GM12878 (cell line): ENCODE results near the gene APOBEC3H. TPM values are rescaled to one million over a fixed set of nuclear protein-coding genes. Genes with fewer than 3 reads are reported as not detected.

Experiments used
- ATAC-seq: fragments of 200-7000 bp; cut with Tn5 transposase; 3 replicates; pipeline ENCODE4 v1.9.1; 2020; ENCODE audit warnings: mild to moderate bottlenecking, moderate library complexity
- BruUV-seq: library from RNA; stranded (reverse); fragments of 400-500 nt; replicated peaks from 2 replicates; lab custom pipeline; 2021; lab: Mats Ljungman, UMichigan
- CTCF ChIA-PET: fragments of 300-600 bp; sonication (Branson Sonifier 250); formaldehyde crosslinking; extraction: SDS; loops from one replicate; lab custom pipeline; 2021; ENCODE audit warnings: inconsistent platforms; lab: Yijun Ruan, JAX
- POLR2A ChIA-PET: fragments of 350-600 bp; formaldehyde crosslinking; extraction: SDS; loops from one replicate; lab custom pipeline; 2021; ENCODE audit warnings: inconsistent platforms; lab: Charles Lee
- RAD21 ChIA-PET: fragments of 300-600 bp; sonication (Branson Sonifier 250); formaldehyde crosslinking; loops from one replicate; lab custom pipeline; 2023; ENCODE audit warnings: antibody characterized with exemption; ENCODE audit not compliant: unreplicated experiment; lab: Charles Lee
- SMC1A ChIA-PET: fragments of 300-600 bp; sonication (Branson Sonifier 250); formaldehyde crosslinking; loops from one replicate; lab custom pipeline; 2023; ENCODE audit not compliant: unreplicated experiment, uncharacterized antibody; lab: Charles Lee
- DNase-seq: peaks from one replicate; pipeline ENCODE4 v3.0.0-alpha.2; 2011; ENCODE audit warnings: low read depth, low spot score
- FAIRE-seq: peaks from 3 replicates; lab custom pipeline; 2011; peaks lifted over from hg19 to GRCh38; lab: Jason Lieb, UNC
- H2AFZ ChIP-seq: 2 replicates; pipeline ENCODE4 v1.6.0; 2011; ENCODE audit warnings: low read depth, low read length, control low read depth; ENCODE audit not compliant: control insufficient read depth
- H3K27ac ChIP-seq: 2 replicates; pipeline ENCODE4 v1.5.1; 2011; ENCODE audit warnings: control low read depth; ENCODE audit not compliant: control insufficient read depth, insufficient read depth
- H3K27me3 ChIP-seq, 2 experiments: replicated peaks in 1 of 2; 2 replicates each; pipeline versions ENCODE4 v1.6.0 to v1.6.1; 2011; ENCODE audit warnings: low read length in 1 of 2; ENCODE audit not compliant: control insufficient read depth in 2 of 2, insufficient read depth in 2 of 2
- H3K36me3 ChIP-seq, 2 experiments: 2 replicates each; pipeline ENCODE4 v1.5.1; 2011; ENCODE audit warnings: low read length in 1 of 2; ENCODE audit not compliant: control insufficient read depth in 2 of 2, insufficient read depth in 2 of 2
- H3K4me1 ChIP-seq: 2 replicates; pipeline ENCODE4 v1.6.1; 2011; ENCODE audit warnings: mild to moderate bottlenecking, low read length, moderate library complexity, mixed read lengths; ENCODE audit not compliant: control insufficient read depth, insufficient read depth
- H3K4me2 ChIP-seq: 2 replicates; pipeline ENCODE4 v1.6.0; 2011; ENCODE audit warnings: control low read depth; ENCODE audit not compliant: control insufficient read depth, insufficient read depth
- H3K4me3 ChIP-seq: fragments of 200-600 bp; sonication (generic); 2 replicates; pipeline ENCODE4 v1.5.1; 2016
- H3K79me2 ChIP-seq: 2 replicates; pipeline ENCODE4 v1.6.0; 2011; ENCODE audit warnings: low read length; ENCODE audit not compliant: control insufficient read depth, insufficient read depth
- H3K9ac ChIP-seq: 2 replicates; pipeline ENCODE4 v1.8.0; 2011; ENCODE audit warnings: low read length, control low read depth, mixed read lengths; ENCODE audit not compliant: control insufficient read depth, insufficient read depth
- H3K9me3 ChIP-seq: replicated peaks from 3 replicates; pipeline ENCODE4 v1.5.1; 2011; ENCODE audit warnings: mild to moderate bottlenecking, low read length; ENCODE audit not compliant: control insufficient read depth, insufficient read depth
- H4K20me1 ChIP-seq: 2 replicates; pipeline ENCODE4 v1.6.0; 2011; ENCODE audit not compliant: control insufficient read depth, insufficient read depth
- BHLHE40 ChIP-seq, 2 experiments: fragments of 450-650 bp in 1 of 2; IDR thresholded peaks; 2 replicates each; pipeline ENCODE4 v1.6.1; 2011 to 2017; ENCODE audit warnings: low read depth in 2 of 2, borderline replicate concordance in 1 of 2, improper control_type of control experiment in 1 of 2, low read length in 1 of 2, mild to moderate bottlenecking in 1 of 2
- CBX5 ChIP-seq: sonication (generic); IDR thresholded peaks from 2 replicates; pipeline ENCODE4 v1.6.1; 2016; ENCODE audit warnings: low read depth, moderate library complexity, mild to moderate bottlenecking, inconsistent platforms
- CHD4 ChIP-seq: fragments of 200-600 bp; sonication (generic); IDR thresholded peaks from 2 replicates; pipeline ENCODE4 v1.6.1; 2016; ENCODE audit warnings: mild to moderate bottlenecking
- GABPA ChIP-seq: IDR thresholded peaks from 2 replicates; pipeline ENCODE4 v1.6.1; 2014; ENCODE audit warnings: antibody characterized with exemption, low read depth, mild to moderate bottlenecking, inconsistent platforms
- HDGF ChIP-seq: fragments of 450-650 bp; IDR thresholded peaks from 2 replicates; pipeline ENCODE4 v1.6.1; 2016; ENCODE audit warnings: antibody characterized with exemption
- KDM1A ChIP-seq: fragments of 200-600 bp; sonication (generic); IDR thresholded peaks from 2 replicates; pipeline ENCODE4 v1.6.1; 2016; ENCODE audit warnings: borderline replicate concordance
- NBN ChIP-seq: fragments of 450-650 bp; IDR thresholded peaks from 2 replicates; pipeline ENCODE4 v1.6.1; 2016
- NR2F1 ChIP-seq: fragments of 450-650 bp; conservative IDR thresholded peaks from 2 replicates; pipeline ENCODE4 v1.6.1; 2017; ENCODE audit warnings: mild to moderate bottlenecking
- POLR2A ChIP-seq: IDR thresholded peaks from 2 replicates; pipeline ENCODE4 v1.6.1; 2011; ENCODE audit warnings: low read depth, mild to moderate bottlenecking, low read length
- SREBF2 ChIP-seq: IDR thresholded peaks from 2 replicates; pipeline ENCODE4 v1.6.1; 2012; ENCODE audit warnings: mild to moderate bottlenecking, low read length
- SRF ChIP-seq, 2 experiments: IDR thresholded peaks; 2 replicates each; pipeline ENCODE4 v1.6.1; 2011; ENCODE audit warnings: low read depth in 2 of 2, low read length in 2 of 2, mild to moderate bottlenecking in 1 of 2, moderate library complexity in 1 of 2
- ZBED1 ChIP-seq: IDR thresholded peaks from 2 replicates; pipeline ENCODE4 v1.6.1; 2016; ENCODE audit warnings: borderline replicate concordance
- WGBS: methylation state at CpG from one replicate; pipeline ENCODE4 v1.1.6; 2016; ENCODE audit warnings: low lambda C conversion rate; ENCODE audit not compliant: insufficient replicate concordance, insufficient coverage; ENCODE audit errors: missing lambda C conversion rate; 5-methylcytosine and 5-hydroxymethylcytosine counted together
- in situ Hi-C: fragments of 300-500 bp; cut with MboI; formaldehyde crosslinking; loops from 9 replicates; pipeline ENCODE4 v1.14.3; 2018; ENCODE audit warnings: mixed read lengths
- intact Hi-C: fragments of 100-400 bp; cut with micrococcal nuclease; formaldehyde crosslinking; loops from one replicate; pipeline ENCODE4 v1.14.2; 2022; ENCODE audit not compliant: unreplicated experiment
- polyA plus RNA-seq, 11 experiments: library from polyadenylated mRNA; depleted of rRNA in 4 of 11; unstranded in 6 of 11; stranded (reverse) in 5 of 11; fragments of >200 nt; fragmentation: Nextera tagmentation in 4 of 11; fragmentation: Illumina TruSeq in 1 of 11; extraction: Ambion mirVana in 4 of 11; extraction: Trizol in 1 of 11; gene quantifications; 1 replicate in 1 of 11; 2 replicates in 10 of 11; pipeline versions ENCODE4 v1.2.1 to v1.2.3, GENCODE V29; 2011 to 2016; ENCODE audit warnings: inconsistent platforms in 2 of 11, missing spikeins in 2 of 11, low read depth in 1 of 11
- total RNA-seq, 4 experiments: library from RNA; depleted of rRNA in 3 of 4; stranded (reverse); fragments of >200 nt in 3 of 4; fragmentation: Illumina TruSeq in 1 of 4; extraction: Trizol in 1 of 4; gene quantifications; 2 replicates each; pipeline versions ENCODE4 v1.2.1 to v1.2.3, GENCODE V29; 2013 to 2021
- TF ChIP-seq, protein P1 (sequence below): IDR thresholded peaks from 2 replicates; pipeline ENCODE4 v1.6.1; 2011; ENCODE audit warnings: borderline replicate concordance, low read depth, mild to moderate bottlenecking, moderate library complexity, mixed read lengths, low read length; ENCODE audit not compliant: insufficient read depth; ENCODE audit errors: extremely low read length
- TF ChIP-seq, protein P2 (sequence below): fragments of 450-650 bp; IDR thresholded peaks from 2 replicates; pipeline ENCODE4 v1.6.1; 2017; ENCODE audit warnings: mild to moderate bottlenecking, moderate library complexity
- TF ChIP-seq, protein P3 (sequence below): fragments of 450-650 bp; IDR thresholded peaks from 2 replicates; pipeline ENCODE4 v1.6.1; 2017; ENCODE audit warnings: mild to moderate bottlenecking, moderate library complexity

The APOBEC3H gene
- total and polyA plus RNA-seq, 10 of the 15 experiments (the other 5 are each of a cell fraction or from before 2014, with no cell fraction given), result 7.5 to 23.0 (median 14.8) TPM

DNA sequence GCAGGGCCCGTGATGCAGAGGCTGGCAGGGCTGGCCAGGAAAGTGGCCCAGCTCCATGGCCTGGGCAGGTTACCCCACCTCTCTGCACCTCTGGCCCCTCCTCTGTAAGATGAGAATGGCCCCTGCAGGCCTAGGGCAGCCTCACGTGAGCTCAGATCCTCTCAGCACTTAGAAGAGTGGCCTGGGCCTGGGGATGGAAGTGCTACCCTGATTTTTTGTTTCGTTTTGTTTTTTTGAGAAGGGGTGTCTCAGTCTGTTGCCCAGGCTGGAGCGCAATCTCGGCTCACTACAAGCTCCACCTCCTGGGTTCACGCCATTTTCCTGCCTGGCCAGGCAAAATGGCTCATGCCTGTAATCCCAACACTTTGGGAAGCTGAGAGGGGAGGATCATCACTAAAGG is 982 bp downstream of the APOBEC3H start:
- H3K79me2 ChIP-seq, result peaks cover 4% of the 10 kb centered on the region
- peak overlapping the region; percentile 98 for H3K27ac ChIP-seq
- ChIA-PET CTCF (interaction anchor here (1.1 to 4.5 kb wide), 12 partner anchors 12 to 91 kb away, joined by 3 to 39 read pairs (median 5); partner anchors contain the start of gene APOBEC3C), POLR2A (interaction anchor here (0.5 to 6.1 kb wide), 13 partner anchors 11 to 85 kb away, joined by 3 to 76 read pairs (median 9); partner anchors contain the start of gene APOBEC3C), RAD21 (interaction anchor here (0.9 to 5.7 kb wide), 17 partner anchors 10 to 393 kb away, joined by 3 to 85 read pairs (median 6); partner anchors contain the start of genes APOBEC3B, APOBEC3G and CBX7), SMC1A (interaction anchor here (0.9 to 6.6 kb wide), 17 partner anchors 8 to 228 kb away, joined by 3 to 126 read pairs (median 6); partner anchors contain the start of gene APOBEC3G)
- no peaks in the 10 kb centered on the region for H3K9me3 ChIP-seq
- no peak for FAIRE-seq
- H3K4me1 ChIP-seq, result peaks cover 53% of the 10 kb centered on the region
- intact Hi-C loops (loop anchor here (2.0 kb wide), 2 partner anchors 17 to 31 kb away; no protein-coding TSS in a partner anchor), in situ Hi-C loops (no loop called here)
- H3K36me3 ChIP-seq, result no peaks in the 10 kb centered on the region
- 26% methylated on average over 6 of the region's 6 CpGs for WGBS
- H2AFZ ChIP-seq, result no peak overlapping the region
- no TSS peak for BruUV-seq
- ATAC-seq, result peak; percentile 77
- DNase-seq, result peak; percentile 76
- peak overlapping the region; percentile 83 for H3K9ac ChIP-seq
- H3K27me3 ChIP-seq, result no peaks in the 10 kb centered on the region
- peak overlapping the region; percentile 95 for H3K4me2 ChIP-seq
- H4K20me1 ChIP-seq, result no peaks in the 10 kb centered on the region
- H3K4me3 ChIP-seq, result peak overlapping the region; percentile 60
- TF ChIP-seq NBN (0 out of 2 replicates have a peak, but pooled peaks have one; percentile 8), NR2F1 (0 out of 2 replicates have a peak, but pooled peaks have one; percentile 25), GABPA (no peak), KDM1A (no peak), SRF (IDR thresholded peaks at IDR 0.05; ENCODE audit: low read depth in 2 of 2, low read length in 2 of 2) (no peak), SREBF2 (no peak), ZBED1 (no peak), CBX5 (no peak), HDGF (peak; percentile 30; the same call in 1 of the 2 replicates), CHD4 (no peak), BHLHE40 (IDR thresholded peaks at IDR 0.05; ENCODE audit: borderline replicate concordance in 1 of 2, low read depth in 2 of 2, low read length in 1 of 2) (peak; percentile 96 to 98), POLR2A (0 out of 2 replicates have a peak, but pooled peaks have one; percentile 25)
- TF ChIP-seq, protein P1, sequence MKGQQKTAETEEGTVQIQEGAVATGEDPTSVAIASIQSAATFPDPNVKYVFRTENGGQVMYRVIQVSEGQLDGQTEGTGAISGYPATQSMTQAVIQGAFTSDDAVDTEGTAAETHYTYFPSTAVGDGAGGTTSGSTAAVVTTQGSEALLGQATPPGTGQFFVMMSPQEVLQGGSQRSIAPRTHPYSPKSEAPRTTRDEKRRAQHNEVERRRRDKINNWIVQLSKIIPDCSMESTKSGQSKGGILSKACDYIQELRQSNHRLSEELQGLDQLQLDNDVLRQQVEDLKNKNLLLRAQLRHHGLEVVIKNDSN, result no peak
- TF ChIP-seq, protein P2, sequence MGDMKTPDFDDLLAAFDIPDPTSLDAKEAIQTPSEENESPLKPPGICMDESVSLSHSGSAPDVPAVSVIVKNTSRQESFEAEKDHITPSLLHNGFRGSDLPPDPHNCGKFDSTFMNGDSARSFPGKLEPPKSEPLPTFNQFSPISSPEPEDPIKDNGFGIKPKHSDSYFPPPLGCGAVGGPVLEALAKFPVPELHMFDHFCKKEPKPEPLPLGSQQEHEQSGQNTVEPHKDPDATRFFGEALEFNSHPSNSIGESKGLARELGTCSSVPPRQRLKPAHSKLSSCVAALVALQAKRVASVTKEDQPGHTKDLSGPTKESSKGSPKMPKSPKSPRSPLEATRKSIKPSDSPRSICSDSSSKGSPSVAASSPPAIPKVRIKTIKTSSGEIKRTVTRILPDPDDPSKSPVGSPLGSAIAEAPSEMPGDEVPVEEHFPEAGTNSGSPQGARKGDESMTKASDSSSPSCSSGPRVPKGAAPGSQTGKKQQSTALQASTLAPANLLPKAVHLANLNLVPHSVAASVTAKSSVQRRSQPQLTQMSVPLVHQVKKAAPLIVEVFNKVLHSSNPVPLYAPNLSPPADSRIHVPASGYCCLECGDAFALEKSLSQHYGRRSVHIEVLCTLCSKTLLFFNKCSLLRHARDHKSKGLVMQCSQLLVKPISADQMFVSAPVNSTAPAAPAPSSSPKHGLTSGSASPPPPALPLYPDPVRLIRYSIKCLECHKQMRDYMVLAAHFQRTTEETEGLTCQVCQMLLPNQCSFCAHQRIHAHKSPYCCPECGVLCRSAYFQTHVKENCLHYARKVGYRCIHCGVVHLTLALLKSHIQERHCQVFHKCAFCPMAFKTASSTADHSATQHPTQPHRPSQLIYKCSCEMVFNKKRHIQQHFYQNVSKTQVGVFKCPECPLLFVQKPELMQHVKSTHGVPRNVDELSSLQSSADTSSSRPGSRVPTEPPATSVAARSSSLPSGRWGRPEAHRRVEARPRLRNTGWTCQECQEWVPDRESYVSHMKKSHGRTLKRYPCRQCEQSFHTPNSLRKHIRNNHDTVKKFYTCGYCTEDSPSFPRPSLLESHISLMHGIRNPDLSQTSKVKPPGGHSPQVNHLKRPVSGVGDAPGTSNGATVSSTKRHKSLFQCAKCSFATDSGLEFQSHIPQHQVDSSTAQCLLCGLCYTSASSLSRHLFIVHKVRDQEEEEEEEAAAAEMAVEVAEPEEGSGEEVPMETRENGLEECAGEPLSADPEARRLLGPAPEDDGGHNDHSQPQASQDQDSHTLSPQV, result 0 out of 2 replicates have a peak, but pooled peaks have one; percentile 26
- TF ChIP-seq, protein P3, sequence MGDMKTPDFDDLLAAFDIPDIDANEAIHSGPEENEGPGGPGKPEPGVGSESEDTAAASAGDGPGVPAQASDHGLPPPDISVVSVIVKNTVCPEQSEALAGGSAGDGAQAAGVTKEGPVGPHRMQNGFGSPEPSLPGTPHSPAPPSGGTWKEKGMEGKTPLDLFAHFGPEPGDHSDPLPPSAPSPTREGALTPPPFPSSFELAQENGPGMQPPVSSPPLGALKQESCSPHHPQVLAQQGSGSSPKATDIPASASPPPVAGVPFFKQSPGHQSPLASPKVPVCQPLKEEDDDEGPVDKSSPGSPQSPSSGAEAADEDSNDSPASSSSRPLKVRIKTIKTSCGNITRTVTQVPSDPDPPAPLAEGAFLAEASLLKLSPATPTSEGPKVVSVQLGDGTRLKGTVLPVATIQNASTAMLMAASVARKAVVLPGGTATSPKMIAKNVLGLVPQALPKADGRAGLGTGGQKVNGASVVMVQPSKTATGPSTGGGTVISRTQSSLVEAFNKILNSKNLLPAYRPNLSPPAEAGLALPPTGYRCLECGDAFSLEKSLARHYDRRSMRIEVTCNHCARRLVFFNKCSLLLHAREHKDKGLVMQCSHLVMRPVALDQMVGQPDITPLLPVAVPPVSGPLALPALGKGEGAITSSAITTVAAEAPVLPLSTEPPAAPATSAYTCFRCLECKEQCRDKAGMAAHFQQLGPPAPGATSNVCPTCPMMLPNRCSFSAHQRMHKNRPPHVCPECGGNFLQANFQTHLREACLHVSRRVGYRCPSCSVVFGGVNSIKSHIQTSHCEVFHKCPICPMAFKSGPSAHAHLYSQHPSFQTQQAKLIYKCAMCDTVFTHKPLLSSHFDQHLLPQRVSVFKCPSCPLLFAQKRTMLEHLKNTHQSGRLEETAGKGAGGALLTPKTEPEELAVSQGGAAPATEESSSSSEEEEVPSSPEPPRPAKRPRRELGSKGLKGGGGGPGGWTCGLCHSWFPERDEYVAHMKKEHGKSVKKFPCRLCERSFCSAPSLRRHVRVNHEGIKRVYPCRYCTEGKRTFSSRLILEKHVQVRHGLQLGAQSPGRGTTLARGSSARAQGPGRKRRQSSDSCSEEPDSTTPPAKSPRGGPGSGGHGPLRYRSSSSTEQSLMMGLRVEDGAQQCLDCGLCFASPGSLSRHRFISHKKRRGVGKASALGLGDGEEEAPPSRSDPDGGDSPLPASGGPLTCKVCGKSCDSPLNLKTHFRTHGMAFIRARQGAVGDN, result peak; percentile 64; the same call in 1 of the 2 replicates
